HG03457 (cell line): ENCODE data around the gene CHRM3.
"Not testable (repeated sequence)": the region's sequence is repeated elsewhere in the genome, so short reads cannot be mapped to it uniquely, and the experiment has no call there.

Experiments
- ATAC-seq: cut with Tn5 transposase; IDR thresholded peaks from one replicate; pipeline ENCODE4 v1.9.1; 2021; ENCODE audit warnings: moderate number of reproducible peaks; ENCODE audit not compliant: unreplicated experiment

The CHRM3 gene

DNA sequence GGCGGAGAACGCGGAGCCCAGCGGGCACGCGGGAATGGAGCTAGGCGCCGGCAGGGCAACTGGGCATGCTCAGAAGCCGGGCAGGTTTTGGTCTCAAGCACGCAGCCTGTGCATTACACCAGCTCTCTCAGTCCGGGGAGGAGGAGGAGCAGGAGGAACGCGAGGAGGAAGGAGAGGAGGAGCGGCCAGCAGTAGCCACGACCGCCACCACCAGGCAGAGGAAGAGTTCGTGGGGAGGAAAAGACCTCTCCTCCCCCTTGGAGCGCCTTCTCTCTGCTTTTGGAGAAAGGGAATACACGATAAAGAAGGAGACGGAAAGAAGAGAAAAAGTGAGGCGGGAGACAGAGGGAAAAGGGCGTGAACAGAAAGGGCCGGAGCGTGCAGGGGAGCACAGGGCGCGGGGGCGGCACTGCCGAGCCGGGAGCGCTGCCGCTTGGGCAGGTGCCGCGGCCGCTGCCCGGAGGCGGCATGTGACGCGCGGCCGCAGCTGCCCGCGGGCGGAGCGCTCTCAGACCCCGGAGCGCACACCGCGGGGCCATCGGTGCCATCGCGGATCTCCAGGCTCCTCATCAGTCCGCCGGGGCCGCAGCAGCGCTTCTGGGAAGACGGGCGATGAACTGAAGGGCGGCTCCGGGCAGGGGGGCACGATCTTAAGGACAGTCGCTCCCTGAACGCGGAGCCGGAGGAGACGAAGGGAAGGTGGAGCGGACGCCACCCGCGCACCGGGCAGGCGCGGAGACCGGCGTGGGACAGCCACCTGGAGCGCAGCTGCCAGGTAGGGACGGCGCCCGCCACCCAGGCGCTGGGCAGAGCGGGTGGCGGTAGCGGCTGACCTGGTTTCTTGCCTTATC lies at the start of gene CHRM3:
TSS of gene CHRM3 (plus strand) at position 116 of the 851 bp plus-strand sequence. CDS start 520,884 bp downstream, outside the sequence.
- no peak for ATAC-seq

DNA sequence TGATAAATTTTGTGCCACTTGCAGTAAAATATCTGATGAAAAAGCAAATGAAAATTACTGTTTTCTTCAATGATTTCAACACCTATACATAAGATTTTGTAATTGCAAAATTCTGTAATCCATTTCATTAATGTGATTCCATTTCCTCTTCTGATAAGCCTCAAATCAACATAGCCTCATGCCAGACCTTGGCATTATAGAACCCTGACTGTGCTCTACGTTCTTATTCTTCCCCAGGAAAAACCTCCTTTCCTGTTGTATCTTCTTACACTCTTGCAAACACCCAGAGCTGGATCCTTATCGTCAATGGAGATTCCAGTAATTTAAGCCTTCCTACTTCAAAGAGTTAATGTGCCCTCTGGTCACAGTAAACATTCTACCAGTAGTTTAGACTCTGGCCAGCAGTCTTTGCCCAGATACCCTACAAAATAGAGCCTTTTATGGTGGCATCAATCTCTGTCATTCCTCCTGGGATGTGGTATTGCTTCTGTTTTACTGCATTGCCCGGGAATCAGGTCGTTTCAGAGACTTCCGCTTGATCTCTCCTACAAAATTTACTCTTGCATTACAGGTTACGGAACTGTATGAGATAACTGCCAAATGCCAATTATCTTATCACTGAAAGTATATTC lies 48.5 kb upstream of the CHRM3 start:
- no peak for ATAC-seq

DNA sequence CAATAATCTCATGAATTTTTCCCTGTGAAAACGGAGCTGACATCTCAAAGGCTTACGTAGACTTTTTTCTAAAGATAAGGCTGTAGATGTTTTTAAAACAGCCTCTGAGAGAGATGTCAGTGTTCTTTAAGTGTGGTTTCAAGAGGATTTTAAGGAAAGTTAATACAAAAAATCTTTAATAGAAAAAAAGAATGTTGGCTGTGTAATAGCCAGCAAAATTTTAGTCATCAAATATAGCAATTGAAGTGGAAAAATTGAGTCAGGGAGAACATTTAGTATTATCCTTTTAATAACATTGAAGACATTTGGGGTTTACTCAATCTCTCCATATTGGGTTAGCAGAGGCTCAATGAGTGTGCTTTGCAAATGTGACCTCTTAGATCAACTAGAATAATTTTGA lies 38.6 kb upstream of the CHRM3 start:
- ATAC-seq = no peak

DNA sequence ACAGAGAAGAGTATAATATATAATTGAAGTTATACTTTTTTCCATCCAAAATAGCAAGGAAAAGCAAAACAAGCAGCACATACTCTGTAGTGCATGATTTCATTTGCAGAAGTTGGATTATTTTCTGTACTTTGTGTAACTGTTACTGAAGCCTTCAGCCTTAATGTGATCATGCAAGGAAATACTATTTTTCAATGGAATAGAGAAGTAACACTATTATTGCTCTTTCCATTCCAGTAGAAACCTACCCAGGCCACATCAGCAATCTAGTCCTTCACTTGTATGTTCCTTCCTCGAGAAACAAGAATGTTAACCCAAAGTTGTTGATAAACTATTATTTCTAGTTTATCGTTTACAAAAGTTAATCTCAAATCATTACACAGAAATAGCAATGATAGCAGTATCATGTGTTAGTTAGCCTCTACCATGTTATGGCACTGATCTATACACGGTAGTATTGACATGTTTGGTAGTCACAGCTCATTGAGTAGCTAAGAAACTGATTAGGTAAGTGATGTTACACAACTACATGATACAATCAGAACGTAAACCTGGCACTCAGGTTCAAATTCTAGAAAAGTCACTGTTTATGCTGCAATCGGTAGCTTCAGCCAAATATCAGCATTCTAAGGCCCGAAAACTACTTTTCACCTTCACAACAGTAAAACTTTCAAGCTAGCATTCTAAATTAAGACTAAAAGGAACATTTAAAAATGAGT lies 37.6 kb upstream of the CHRM3 start:
- ATAC-seq = no peak

DNA sequence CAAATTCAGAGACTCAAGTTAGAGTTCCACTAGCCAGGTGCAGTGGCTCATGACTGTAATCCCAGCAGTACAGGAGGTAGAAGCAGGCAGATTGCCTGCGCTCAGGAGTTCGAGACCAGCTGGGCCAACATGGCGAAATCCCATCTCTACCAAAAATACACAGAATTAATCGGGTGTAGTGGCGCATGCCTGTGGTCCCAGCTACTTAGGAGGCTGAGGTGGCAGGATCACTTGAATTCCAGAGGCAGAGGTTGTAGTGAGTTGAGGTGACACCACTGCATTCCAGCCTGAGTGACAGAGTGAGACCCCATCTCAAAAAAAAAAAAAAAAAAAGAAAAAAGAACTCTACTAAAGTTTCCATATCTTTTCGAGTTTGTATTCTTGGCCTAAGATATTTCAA lies 36.7 kb upstream of the CHRM3 start:
- no peak for ATAC-seq

DNA sequence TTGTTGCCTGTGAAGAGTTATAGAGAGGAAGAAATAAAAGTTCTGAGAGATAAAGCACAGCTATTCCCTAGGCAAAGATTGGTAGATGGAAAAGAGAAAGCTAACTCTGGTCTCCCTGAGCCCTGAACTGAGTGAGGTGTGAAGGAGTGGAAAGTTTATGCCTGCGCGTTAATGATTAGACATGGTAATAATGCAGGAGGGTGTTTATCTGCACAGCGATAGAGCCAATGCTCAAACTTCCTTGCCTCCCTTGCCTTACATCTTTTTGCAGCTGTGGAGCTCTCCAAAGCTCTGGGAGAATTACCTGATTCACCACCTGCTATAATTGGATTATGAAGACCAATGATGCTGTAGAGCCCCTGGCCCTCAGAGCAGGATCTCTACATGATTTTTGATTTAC lies 32.8 kb upstream of the CHRM3 start:
- ATAC-seq = no peak

DNA sequence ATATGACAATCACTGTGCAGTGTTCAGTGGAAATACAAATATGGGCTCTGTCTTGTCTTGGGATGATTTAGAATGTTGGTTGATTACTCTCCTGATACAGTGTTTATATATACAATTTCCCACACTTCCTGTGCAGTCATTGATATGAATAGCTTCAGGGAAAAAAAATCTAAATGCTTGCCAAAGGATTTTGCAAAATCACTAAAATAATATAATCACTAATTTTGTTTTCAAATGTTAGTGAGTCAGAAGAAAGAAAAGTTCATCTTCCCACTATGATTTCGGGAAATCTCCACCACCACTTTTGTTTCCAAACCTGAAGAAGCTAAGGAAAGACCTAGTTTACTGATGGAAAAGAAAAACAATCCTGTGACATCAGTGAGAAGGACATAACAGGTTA lies 32.1 kb upstream of the CHRM3 start:
- ATAC-seq = no peak

DNA sequence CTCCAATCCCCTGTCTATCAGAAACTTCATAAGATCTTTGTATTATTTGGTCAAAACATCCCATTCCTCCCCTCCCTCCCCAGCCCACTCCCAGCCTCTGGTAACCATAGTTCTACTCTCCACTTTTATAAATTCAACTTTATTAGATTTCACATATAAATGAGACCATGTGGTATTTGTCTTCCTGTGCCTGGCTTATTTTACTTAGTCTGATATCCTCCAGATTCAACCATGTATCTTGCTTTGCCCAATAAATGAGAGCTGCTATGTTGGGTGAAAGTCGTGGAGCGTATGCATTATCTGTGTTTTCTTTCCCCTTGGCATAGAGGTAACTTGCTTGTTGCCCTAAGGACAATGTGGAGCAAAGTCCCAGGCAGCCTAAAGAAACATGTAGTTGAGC lies 28.5 kb upstream of the CHRM3 start:
- no peak for ATAC-seq

DNA sequence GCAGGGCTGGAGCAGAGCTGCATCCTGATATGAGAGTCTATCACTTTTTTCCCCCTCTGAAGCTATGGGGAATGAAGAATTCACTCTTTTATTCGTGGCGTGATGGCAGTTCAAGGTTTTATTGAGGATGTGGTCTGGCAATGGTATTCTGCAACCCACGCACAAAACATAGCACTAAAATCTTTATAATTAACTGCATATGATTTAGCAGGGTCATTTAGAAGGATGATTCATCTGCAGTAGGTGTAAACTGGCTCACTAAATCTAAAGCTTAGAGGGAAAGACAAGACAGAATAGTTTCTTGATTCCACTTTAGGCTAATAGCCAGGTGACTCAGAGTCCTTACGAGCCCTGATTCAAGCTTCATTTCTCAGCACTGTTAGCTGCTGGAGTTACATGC lies 25.0 kb upstream of the CHRM3 start:
- no peak for ATAC-seq

DNA sequence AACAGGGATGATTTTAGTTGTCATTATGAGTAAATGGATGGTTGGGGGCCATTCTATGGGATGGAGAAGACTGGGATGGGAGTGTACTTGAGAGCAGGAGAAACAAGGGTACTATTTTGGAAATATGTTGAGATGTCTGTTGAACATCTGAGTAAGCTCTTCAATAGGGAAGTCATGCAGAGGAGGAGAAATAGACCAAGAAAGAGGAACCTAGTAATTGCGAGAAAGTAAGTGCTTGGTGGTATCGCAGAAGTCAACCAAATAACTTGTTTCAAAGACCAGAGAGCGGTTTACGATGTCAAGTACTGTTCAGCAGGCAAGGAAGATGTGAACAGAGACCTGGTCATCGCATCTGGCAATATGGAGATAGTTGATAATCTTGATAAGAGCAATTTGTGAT lies 22.4 kb upstream of the CHRM3 start:
- ATAC-seq = no peak

DNA sequence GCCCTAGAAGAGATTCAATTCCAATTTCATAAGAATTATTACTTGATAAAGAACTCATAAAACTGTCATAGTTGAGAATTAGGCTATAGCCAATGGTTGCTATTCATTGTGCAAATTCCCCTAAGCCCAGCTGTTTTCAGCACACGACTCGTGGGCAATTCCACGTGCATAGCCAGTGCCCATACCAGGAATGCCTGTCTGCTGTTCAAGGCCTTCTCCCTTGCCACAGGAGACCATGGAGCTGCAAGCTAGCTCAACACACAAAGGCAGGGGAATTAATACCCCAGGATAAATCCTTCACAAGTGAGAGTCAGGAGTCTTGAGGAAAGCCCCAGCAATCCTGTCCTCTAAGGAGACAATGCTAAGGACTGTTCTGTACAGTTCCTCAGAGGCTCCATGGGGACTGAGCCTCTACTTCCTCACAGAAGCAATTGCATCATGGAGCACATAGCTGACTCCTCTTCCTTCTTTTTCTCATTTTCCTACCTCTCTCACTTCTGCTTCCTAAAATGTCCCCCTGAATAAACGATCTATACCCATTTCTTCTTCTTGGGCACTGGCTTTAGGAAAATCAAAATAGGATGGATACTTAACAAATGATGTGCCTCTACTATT lies 19.1 kb upstream of the CHRM3 start:
- ATAC-seq = no peak

DNA sequence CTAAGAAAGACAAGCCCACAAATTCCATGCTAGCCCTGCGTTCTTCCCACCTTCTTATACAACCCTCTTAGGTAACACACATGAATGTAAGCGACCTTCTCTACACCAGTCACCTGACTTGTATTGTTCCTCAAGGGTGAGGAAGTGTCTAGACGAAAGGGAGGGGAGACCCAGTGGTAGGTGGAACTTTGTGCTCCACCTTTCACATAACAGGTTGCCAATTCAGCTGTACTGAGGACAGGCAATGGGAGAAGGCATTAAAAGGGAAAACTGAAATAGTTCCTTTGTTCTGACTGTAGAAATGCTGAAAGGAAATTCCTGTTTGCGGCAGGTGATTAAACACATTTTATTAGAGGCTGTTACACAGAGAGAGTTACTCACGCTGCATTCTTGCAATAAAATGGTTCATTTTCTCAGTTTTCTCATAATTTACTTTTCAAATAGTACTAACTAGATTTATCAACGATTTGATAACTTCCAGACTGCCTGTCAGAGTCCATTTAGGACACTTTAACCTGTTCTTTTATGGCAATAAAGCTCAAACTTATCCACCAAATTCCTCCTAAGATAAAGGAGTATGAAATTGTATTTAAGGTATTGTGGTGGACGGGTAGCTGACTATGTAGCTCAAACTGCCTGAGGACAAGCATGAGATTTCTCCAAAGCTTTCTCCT lies 17.8 kb upstream of the CHRM3 start:
- no peak for ATAC-seq

DNA sequence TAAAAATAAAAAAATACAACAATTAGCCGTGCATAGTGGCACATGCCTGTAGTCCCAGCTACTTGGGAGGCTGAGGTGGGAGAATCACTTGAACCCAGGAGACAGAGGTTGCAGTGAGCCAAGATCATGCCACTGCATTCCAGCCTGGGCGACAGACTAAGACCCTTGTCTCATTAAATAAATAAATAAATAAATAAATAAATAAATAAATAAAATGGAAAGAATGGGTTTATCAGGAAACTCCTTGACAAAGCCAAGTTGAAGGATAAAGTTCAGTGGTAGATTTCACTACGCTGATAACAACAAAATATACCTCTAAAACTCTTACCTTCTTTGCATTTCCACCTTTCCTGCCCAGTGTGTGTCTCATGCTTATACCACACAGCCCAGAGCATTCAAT lies 15.5 kb upstream of the CHRM3 start:
- not testable (repeated sequence) for ATAC-seq

DNA sequence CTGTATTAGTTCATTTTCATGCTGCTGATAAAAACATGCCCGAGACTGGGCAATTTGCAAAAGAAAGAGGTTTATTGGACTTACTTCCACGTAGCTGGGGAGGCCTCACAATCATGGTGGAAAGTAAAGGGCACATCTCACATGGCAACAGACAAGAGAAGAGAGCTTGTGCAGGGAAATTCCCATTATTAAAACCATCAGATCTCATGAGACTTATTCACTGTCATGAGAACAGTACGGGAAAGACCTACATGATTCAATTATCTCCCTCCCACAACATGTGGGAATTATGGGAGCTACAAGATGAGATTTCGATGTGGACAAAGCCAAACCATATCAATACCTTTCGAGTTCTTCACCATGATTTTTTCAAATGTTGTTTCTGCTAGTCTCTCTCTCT lies 3.7 kb upstream of the CHRM3 start:
- no peak for ATAC-seq

DNA sequence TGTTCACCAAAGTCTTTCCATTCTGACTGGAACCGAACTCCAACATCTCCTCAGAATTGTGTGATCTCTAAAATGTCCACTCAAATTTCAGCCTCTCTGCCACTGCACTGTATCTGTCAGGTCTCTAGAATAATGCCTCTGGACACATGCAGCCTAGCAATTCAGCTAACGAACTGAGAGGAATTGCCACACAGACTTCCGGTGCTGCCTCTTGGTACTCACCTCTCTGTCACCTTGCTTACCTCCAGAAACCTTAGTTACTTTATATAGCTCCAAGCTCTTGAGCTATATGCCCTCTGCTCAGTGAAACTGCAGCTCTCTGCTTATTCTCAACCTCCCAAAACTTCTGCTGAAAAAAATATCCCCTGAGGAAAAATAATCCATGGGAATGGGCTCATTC lies 2.7 kb upstream of the CHRM3 start:
- ATAC-seq = no peak

DNA sequence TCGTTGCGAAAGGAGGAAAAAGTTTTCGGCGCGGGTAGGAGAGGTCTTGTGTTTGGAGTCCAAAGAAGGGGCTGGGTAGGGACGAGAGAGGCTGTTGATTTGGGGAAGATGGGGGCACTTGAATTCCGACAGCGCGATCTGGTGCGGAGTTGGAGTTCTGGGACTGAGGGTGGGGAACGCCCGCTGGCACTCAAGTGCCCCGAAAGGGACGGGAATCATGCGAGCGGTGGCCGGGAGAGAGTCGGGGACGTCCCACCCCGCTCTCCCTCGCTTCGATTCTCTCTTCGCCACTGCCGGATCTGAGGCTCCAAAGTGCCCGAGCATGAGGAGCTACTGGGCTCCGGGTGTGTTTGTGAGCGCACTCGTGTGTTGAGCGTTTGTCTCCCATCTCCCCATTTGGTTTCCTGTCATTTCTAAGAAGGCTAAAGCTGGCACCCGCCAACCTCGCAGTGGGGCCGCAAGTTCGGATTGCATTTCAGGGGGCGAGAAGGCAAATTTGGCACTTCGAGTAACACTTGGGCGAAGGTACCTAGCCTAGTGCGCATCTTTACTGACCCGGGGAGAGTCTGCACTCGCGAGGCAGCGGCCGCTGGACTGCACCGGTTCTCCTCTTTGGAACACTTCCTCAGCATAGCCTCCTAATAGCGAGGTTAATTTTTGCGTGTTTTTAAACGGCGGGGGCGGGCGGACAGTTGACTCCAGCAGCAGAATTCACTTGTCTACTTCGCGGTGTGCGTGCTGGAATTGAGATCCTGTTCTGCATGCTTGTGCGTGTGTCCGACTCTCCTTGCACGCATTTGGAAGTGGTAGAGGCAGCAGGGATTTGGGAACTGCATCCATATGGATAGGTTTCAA lies 1.2 kb downstream of the CHRM3 start:
- no peak for ATAC-seq

DNA sequence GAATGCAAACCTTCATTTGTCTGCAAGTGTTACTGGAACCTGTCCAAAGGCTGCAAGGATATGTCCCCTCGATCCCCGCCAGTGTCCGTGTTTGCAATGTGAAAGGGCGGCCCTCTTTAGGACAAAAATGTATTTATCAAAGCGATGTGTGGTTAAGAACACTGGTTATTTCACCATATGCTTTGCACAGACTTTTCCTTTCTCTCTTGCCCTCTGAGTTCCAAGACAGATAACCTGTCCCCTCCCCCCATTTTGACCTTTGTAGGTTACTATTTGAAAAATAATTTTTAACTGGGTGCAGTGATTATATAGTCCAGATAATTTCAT lies 1.8 kb downstream of the CHRM3 start:
- no peak for ATAC-seq

DNA sequence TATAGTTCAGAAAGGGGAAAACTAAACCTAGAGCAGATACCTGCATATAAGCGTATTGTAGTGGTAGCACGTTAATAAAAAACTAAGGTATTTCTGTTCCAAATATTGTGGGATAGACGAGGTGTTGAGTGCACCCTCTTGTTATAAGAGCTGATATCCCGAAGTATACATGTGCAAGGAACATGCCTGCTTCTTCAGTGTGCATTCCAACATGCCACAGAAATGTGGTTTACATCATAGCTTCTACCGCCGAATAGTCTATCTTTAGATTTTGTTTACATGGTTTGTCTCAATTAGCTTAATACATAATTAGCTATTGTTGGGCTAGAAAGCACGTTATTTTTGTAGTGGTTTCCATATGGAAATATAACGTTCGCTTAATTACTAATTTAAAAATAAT lies 2.2 kb downstream of the CHRM3 start:
- no peak for ATAC-seq

DNA sequence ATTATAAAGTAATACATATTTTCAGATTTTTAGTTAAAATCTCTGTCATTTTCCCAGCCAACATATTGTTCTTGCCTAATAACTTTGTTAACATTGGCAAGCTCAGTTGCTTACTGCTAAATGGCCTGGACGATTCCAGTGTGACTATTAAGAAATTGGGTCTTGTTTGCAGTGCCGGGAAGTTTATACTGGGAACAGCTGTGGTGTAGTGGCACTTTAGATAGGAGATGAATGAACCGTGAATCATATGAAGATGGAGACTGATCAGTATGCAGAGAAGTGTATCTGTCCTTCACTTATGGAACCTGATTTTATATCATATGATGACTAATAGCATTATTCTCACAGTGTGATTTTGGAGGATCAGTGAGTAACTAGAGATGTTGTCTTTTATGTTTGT lies 3.3 kb downstream of the CHRM3 start:
- no peak for ATAC-seq

DNA sequence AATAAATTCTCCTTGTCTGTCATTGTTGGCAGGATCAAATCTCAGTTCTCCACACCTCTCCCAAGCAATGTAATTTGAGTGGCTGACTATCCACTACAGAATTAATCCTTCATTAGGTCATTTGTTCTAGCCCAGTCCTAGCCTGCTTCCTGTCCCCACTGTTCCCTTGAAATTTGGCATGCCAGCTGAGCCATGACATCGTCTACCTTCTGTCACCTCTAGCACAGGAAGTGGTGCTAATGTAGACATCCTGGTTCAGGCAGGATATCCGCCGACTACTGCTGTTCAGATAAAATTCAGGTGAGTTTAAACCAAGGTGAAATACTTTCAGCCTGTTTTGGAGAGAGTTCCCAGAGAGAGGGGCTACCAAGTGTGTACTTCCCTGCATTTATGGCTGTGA lies 5.9 kb downstream of the CHRM3 start:
- ATAC-seq = no peak
